ENCODE results near the gene SLC2A3. TPM values are rescaled to one million over a fixed set of nuclear protein-coding genes. Genes with fewer than 3 reads are reported as not detected.
"Not testable (repeated sequence)": the region's sequence is repeated elsewhere in the genome, so short reads cannot be mapped to it uniquely, and the experiment has no call there.

Gene SLC2A3
- total and polyA plus RNA-seq, 2 of the 13 experiments (the other 11 are each of a cell fraction or from before 2014, with no cell fraction given), result 39.3 to 580 TPM

DNA sequence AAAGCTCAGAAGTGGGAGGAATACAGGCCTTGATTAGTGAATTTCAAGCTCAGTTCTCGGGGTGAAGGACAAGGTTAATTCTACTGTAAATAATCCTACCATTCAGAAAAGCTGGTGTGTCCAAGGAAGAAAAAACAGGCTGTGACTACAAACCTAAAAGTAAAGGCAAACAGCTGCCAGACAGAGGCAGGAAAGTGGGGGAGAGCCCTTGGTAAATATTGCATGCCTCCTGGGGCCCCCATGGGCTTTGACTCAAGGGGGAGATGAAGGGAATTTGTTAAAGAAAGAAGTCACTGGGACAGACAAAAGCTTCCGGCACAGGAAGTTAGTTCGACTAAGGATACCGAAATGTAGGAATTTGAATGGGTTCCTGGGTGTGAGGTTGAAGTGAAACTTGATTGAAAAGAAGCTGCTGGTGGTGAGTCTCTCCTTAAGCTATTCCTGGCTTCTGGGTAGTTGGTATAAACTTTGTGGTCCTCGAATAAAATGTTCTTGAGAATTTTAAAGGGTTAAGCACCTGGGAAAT, 30.3 kb downstream of the SLC2A3 start (continued):
- TF ChIP-seq, protein P1, sequence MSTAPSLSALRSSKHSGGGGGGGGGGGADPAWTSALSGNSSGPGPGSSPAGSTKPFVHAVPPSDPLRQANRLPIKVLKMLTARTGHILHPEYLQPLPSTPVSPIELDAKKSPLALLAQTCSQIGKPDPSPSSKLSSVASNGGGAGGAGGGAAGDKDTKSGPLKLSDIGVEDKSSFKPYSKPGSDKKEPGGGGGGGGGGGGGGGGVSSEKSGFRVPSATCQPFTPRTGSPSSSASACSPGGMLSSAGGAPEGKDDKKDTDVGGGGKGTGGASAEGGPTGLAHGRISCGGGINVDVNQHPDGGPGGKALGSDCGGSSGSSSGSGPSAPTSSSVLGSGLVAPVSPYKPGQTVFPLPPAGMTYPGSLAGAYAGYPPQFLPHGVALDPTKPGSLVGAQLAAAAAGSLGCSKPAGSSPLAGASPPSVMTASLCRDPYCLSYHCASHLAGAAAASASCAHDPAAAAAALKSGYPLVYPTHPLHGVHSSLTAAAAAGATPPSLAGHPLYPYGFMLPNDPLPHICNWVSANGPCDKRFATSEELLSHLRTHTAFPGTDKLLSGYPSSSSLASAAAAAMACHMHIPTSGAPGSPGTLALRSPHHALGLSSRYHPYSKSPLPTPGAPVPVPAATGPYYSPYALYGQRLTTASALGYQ (CRISPR knock-in tag; IDR thresholded peaks at IDR 0.05), result peak; percentile 59
- TF ChIP-seq, protein P2, sequence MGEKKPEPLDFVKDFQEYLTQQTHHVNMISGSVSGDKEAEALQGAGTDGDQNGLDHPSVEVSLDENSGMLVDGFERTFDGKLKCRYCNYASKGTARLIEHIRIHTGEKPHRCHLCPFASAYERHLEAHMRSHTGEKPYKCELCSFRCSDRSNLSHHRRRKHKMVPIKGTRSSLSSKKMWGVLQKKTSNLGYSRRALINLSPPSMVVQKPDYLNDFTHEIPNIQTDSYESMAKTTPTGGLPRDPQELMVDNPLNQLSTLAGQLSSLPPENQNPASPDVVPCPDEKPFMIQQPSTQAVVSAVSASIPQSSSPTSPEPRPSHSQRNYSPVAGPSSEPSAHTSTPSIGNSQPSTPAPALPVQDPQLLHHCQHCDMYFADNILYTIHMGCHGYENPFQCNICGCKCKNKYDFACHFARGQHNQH (CRISPR knock-in tag; IDR thresholded peaks at IDR 0.05), result 0 out of 2 replicates have a peak, but pooled peaks have one; percentile 22
- TF ChIP-seq, protein P3, sequence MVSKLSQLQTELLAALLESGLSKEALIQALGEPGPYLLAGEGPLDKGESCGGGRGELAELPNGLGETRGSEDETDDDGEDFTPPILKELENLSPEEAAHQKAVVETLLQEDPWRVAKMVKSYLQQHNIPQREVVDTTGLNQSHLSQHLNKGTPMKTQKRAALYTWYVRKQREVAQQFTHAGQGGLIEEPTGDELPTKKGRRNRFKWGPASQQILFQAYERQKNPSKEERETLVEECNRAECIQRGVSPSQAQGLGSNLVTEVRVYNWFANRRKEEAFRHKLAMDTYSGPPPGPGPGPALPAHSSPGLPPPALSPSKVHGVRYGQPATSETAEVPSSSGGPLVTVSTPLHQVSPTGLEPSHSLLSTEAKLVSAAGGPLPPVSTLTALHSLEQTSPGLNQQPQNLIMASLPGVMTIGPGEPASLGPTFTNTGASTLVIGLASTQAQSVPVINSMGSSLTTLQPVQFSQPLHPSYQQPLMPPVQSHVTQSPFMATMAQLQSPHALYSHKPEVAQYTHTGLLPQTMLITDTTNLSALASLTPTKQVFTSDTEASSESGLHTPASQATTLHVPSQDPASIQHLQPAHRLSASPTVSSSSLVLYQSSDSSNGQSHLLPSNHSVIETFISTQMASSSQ (IDR thresholded peaks at IDR 0.05; ENCODE audit: low read depth), result not testable (repeated sequence)
- TF ChIP-seq, protein P3 (CRISPR knock-in tag; IDR thresholded peaks at IDR 0.05; ENCODE audit: borderline replicate concordance), result peak; percentile 46; the same call in 1 of the 2 replicates
- TF ChIP-seq FOXP1 (IDR thresholded peaks at IDR 0.05), result not testable (repeated sequence)
- TF ChIP-seq FOXP1 (CRISPR knock-in tag; IDR thresholded peaks at IDR 0.05) (peak; percentile 42; the same call in 1 of the 2 replicates), SIX1 (CRISPR knock-in tag; IDR thresholded peaks at IDR 0.05; ENCODE audit: borderline replicate concordance) (0 out of 2 replicates have a peak, but pooled peaks have one; percentile 39), HDAC2 (CRISPR knock-in tag; IDR thresholded peaks at IDR 0.05) (peak; percentile 46; the same call in 1 of the 2 replicates), FOXK1 (CRISPR knock-in tag; IDR thresholded peaks at IDR 0.05; ENCODE audit: borderline replicate concordance, low read depth) (peak; percentile 30; the same call in 1 of the 2 replicates), NFIC (IDR thresholded peaks at IDR 0.05; ENCODE audit: low read length) (peak; percentile 42; the same call in 1 of the 2 replicates), GATA4 (IDR thresholded peaks at IDR 0.05; ENCODE audit: borderline replicate concordance, low read depth) (peak; percentile 52; the same call in 1 of the 2 replicates), SKI (IDR thresholded peaks at IDR 0.05; ENCODE audit: partially characterized antibody) (peak; percentile 74), HMG20A (CRISPR knock-in tag; IDR thresholded peaks at IDR 0.05; ENCODE audit: borderline replicate concordance) (peak; percentile 77)
- TF ChIP-seq, protein P4, sequence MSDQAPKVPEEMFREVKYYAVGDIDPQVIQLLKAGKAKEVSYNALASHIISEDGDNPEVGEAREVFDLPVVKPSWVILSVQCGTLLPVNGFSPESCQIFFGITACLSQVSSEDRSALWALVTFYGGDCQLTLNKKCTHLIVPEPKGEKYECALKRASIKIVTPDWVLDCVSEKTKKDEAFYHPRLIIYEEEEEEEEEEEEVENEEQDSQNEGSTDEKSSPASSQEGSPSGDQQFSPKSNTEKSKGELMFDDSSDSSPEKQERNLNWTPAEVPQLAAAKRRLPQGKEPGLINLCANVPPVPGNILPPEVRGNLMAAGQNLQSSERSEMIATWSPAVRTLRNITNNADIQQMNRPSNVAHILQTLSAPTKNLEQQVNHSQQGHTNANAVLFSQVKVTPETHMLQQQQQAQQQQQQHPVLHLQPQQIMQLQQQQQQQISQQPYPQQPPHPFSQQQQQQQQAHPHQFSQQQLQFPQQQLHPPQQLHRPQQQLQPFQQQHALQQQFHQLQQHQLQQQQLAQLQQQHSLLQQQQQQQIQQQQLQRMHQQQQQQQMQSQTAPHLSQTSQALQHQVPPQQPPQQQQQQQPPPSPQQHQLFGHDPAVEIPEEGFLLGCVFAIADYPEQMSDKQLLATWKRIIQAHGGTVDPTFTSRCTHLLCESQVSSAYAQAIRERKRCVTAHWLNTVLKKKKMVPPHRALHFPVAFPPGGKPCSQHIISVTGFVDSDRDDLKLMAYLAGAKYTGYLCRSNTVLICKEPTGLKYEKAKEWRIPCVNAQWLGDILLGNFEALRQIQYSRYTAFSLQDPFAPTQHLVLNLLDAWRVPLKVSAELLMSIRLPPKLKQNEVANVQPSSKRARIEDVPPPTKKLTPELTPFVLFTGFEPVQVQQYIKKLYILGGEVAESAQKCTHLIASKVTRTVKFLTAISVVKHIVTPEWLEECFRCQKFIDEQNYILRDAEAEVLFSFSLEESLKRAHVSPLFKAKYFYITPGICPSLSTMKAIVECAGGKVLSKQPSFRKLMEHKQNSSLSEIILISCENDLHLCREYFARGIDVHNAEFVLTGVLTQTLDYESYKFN (CRISPR knock-in tag; conservative IDR thresholded peaks at IDR 0.05), result peak; percentile 80
- TF ChIP-seq, protein P5, sequence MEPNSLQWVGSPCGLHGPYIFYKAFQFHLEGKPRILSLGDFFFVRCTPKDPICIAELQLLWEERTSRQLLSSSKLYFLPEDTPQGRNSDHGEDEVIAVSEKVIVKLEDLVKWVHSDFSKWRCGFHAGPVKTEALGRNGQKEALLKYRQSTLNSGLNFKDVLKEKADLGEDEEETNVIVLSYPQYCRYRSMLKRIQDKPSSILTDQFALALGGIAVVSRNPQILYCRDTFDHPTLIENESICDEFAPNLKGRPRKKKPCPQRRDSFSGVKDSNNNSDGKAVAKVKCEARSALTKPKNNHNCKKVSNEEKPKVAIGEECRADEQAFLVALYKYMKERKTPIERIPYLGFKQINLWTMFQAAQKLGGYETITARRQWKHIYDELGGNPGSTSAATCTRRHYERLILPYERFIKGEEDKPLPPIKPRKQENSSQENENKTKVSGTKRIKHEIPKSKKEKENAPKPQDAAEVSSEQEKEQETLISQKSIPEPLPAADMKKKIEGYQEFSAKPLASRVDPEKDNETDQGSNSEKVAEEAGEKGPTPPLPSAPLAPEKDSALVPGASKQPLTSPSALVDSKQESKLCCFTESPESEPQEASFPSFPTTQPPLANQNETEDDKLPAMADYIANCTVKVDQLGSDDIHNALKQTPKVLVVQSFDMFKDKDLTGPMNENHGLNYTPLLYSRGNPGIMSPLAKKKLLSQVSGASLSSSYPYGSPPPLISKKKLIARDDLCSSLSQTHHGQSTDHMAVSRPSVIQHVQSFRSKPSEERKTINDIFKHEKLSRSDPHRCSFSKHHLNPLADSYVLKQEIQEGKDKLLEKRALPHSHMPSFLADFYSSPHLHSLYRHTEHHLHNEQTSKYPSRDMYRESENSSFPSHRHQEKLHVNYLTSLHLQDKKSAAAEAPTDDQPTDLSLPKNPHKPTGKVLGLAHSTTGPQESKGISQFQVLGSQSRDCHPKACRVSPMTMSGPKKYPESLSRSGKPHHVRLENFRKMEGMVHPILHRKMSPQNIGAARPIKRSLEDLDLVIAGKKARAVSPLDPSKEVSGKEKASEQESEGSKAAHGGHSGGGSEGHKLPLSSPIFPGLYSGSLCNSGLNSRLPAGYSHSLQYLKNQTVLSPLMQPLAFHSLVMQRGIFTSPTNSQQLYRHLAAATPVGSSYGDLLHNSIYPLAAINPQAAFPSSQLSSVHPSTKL (CRISPR knock-in tag; IDR thresholded peaks at IDR 0.05), result peak; percentile 90
